GM18511 (cell line): ENCODE data around the gene CDKAL1.
"Not testable (repeated sequence)": the region's sequence is repeated elsewhere in the genome, so short reads cannot be mapped to it uniquely, and the experiment has no call there.

Experiments
- ATAC-seq: cut with Tn5 transposase; IDR thresholded peaks from one replicate; pipeline ENCODE4 v1.9.1; 2021; ENCODE audit warnings: mild to moderate bottlenecking, moderate library complexity; ENCODE audit not compliant: unreplicated experiment

CDKAL1 gene

GRCh38 chr6:21219856-21220255, 685.6 kb downstream of the CDKAL1 start:
- no peak for ATAC-seq

- ATAC-seq: no peak
Observed at GRCh38 chr6:21220271-21220987, 686.2 kb downstream of the CDKAL1 start.

GRCh38 chr6:21222656-21223055, 688.4 kb downstream of the CDKAL1 start:
- no peak for ATAC-seq

- no peak for ATAC-seq
Observed at GRCh38 chr6:21225912-21226311, 691.7 kb downstream of the CDKAL1 start.

- no peak for ATAC-seq
Observed at GRCh38 chr6:21227486-21227885, 693.2 kb downstream of the CDKAL1 start.

- ATAC-seq: no peak
Observed at GRCh38 chr6:21228411-21228810, 694.2 kb downstream of the CDKAL1 start.

GRCh38 chr6:21228876-21229460, 694.7 kb downstream of the CDKAL1 start:
- ATAC-seq: no peak

- ATAC-seq: no peak
Observed at GRCh38 chr6:21230536-21230935, 696.3 kb downstream of the CDKAL1 start.

GRCh38 chr6:21235162-21235561, 700.9 kb downstream of the CDKAL1 start:
- ATAC-seq: no peak

GRCh38 chr6:21238208-21238607, 704.0 kb downstream of the CDKAL1 start:
- no peak for ATAC-seq

GRCh38 chr6:21240709-21241108, 706.5 kb downstream of the CDKAL1 start:
- no peak for ATAC-seq

- ATAC-seq: no peak
Observed at GRCh38 chr6:21241231-21242130, 707.2 kb downstream of the CDKAL1 start.

- no peak for ATAC-seq
Observed at GRCh38 chr6:21244897-21245470, 710.7 kb downstream of the CDKAL1 start.

- no peak for ATAC-seq
Observed at GRCh38 chr6:21245488-21245887, 711.2 kb downstream of the CDKAL1 start.

- peak; percentile 65 for ATAC-seq
Observed at GRCh38 chr6:21246075-21246474, 711.8 kb downstream of the CDKAL1 start.

GRCh38 chr6:21254460-21254859, 720.2 kb downstream of the CDKAL1 start:
- not testable (repeated sequence) for ATAC-seq

GRCh38 chr6:21256197-21256596, 721.9 kb downstream of the CDKAL1 start:
- no peak for ATAC-seq

GRCh38 chr6:21257125-21257524, 722.9 kb downstream of the CDKAL1 start:
- ATAC-seq: no peak

GRCh38 chr6:21258665-21259064, 724.4 kb downstream of the CDKAL1 start:
- ATAC-seq: no peak

GRCh38 chr6:21259660-21260059, 725.4 kb downstream of the CDKAL1 start:
- ATAC-seq: no peak

- no peak for ATAC-seq
Observed at GRCh38 chr6:21262504-21262903, 728.2 kb downstream of the CDKAL1 start.
